Measurements from ENCODE around the gene LRP1B.

The LRP1B gene

DNA sequence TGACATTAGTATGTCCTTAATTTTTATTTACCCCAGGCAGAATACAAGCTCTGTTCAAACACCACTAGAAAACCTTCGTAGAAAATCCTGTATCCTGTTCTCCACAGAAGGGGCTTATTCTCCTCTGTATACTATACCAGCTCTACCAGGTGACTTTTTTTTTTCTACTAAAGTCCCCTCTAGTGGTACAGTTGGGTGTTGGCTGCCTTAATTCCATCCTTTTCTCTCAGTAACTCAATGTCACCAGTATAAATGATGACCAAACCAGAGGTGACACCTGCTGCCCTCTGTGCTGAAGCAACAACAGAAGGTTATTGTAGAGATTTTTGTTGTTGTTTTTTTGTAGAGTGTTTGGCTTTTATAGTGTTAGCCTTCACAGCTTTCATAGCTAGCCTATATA lies 1322.0 kb downstream of the LRP1B start:
- no peak; the same call in 2 of the 3 replicates for ATAC-seq
- no peak for TF ChIP-seq BACH2 (CRISPR knock-in tag; IDR thresholded peaks at IDR 0.05; ENCODE audit: borderline replicate concordance)
- TF ChIP-seq ZNF70 (CRISPR knock-in tag; IDR thresholded peaks at IDR 0.05), result no peak
- TF ChIP-seq ZFP3 (CRISPR knock-in tag; IDR thresholded peaks at IDR 0.05), result no peak
- no peak for TF ChIP-seq CSDC2 (CRISPR knock-in tag; IDR thresholded peaks at IDR 0.05)
- no peak for TF ChIP-seq RARB (CRISPR knock-in tag; IDR thresholded peaks at IDR 0.05)
- no peak for TF ChIP-seq ZNF8 (CRISPR knock-in tag; IDR thresholded peaks at IDR 0.05)
- no peak for TF ChIP-seq ZC3H10 (CRISPR knock-in tag; IDR thresholded peaks at IDR 0.05)
- TF ChIP-seq CSRNP3 (CRISPR knock-in tag; IDR thresholded peaks at IDR 0.05), result no peak
- no peak for TF ChIP-seq ISL1 (CRISPR knock-in tag; IDR thresholded peaks at IDR 0.05)
- no peak for TF ChIP-seq POU6F1 (CRISPR knock-in tag; IDR thresholded peaks at IDR 0.05; ENCODE audit: borderline replicate concordance, low read depth)

DNA sequence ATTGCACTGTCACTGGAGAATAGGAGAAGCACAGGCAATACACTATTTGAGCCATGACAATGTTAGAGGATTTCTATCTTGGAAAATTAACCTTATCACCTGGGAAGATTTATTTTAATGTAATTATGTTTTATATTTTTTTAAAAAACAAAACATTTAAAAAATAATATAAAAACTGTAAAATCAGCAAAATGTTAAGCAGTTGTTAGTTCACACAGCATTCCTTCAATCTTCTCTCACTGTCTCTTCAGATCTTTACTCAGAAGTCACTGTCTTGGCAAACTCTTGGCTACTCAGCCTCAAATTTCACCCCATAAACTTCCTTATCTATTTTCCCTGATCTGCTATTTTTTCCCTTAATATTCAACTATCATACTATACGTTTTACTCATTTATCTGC lies 1322.6 kb downstream of the LRP1B start:
- ATAC-seq, result no peak
- no peak for TF ChIP-seq RARB (CRISPR knock-in tag; IDR thresholded peaks at IDR 0.05)
- no peak for TF ChIP-seq TSHZ2 (CRISPR knock-in tag; IDR thresholded peaks at IDR 0.05)
- no peak for TF ChIP-seq ZC3H10 (CRISPR knock-in tag; IDR thresholded peaks at IDR 0.05)
- TF ChIP-seq CSDC2 (CRISPR knock-in tag; IDR thresholded peaks at IDR 0.05), result no peak
- TF ChIP-seq POU6F1 (CRISPR knock-in tag; IDR thresholded peaks at IDR 0.05; ENCODE audit: borderline replicate concordance, low read depth), result no peak
- TF ChIP-seq TCF4 (CRISPR knock-in tag; IDR thresholded peaks at IDR 0.05; ENCODE audit: borderline replicate concordance), result no peak

- TF ChIP-seq, protein P1, sequence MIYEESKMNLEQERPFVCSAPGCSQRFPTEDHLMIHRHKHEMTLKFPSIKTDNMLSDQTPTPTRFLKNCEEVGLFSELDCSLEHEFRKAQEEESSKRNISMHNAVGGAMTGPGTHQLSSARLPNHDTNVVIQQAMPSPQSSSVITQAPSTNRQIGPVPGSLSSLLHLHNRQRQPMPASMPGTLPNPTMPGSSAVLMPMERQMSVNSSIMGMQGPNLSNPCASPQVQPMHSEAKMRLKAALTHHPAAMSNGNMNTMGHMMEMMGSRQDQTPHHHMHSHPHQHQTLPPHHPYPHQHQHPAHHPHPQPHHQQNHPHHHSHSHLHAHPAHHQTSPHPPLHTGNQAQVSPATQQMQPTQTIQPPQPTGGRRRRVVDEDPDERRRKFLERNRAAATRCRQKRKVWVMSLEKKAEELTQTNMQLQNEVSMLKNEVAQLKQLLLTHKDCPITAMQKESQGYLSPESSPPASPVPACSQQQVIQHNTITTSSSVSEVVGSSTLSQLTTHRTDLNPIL (CRISPR knock-in tag; IDR thresholded peaks at IDR 0.05; ENCODE audit: low read depth), result no peak
- TF ChIP-seq ISL1 (CRISPR knock-in tag; IDR thresholded peaks at IDR 0.05) (peak; percentile 22), ZFP3 (CRISPR knock-in tag; IDR thresholded peaks at IDR 0.05) (no peak)
- ATAC-seq, result peak; percentile 27; the same call in 1 of the 3 replicates
Observed at GRCh38 chr2:140804700-140805260, 1326.0 kb downstream of the LRP1B start.

DNA sequence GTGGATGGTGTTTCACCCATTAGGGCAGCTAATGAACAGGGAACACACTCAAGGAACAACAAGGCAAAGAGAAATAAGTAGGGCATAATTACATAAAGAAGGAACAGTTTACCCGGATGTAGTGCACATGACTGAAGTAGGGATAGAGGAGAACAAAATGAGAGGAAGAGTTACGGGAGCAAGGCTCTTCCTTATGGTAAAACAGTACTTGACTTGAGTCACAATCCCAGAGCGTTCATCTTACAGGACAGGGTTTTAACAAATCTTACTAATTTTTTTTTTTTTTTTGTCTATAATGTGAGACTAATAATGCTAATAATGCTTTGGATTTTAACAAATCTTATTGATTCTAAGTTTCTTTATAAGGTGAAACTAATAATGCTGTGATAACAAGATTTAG lies 1329.5 kb downstream of the LRP1B start:
- ATAC-seq, result no peak
- TF ChIP-seq ZNF565 (CRISPR knock-in tag; conservative IDR thresholded peaks at IDR 0.05; ENCODE audit: low read depth), result no peak
- no peak for TF ChIP-seq OSR1 (CRISPR knock-in tag; IDR thresholded peaks at IDR 0.05)
- no peak for TF ChIP-seq TCF4 (CRISPR knock-in tag; IDR thresholded peaks at IDR 0.05; ENCODE audit: borderline replicate concordance)
- no peak for TF ChIP-seq ESRRG (CRISPR knock-in tag; IDR thresholded peaks at IDR 0.05)
- TF ChIP-seq POU6F1 (CRISPR knock-in tag; IDR thresholded peaks at IDR 0.05; ENCODE audit: borderline replicate concordance, low read depth), result no peak
- no peak for TF ChIP-seq ZC3H10 (CRISPR knock-in tag; IDR thresholded peaks at IDR 0.05)
- no peak for TF ChIP-seq RARB (CRISPR knock-in tag; IDR thresholded peaks at IDR 0.05)
- no peak for TF ChIP-seq ZNF8 (CRISPR knock-in tag; IDR thresholded peaks at IDR 0.05)
- TF ChIP-seq, protein P1 (CRISPR knock-in tag; IDR thresholded peaks at IDR 0.05; ENCODE audit: low read depth), result no peak
- TF ChIP-seq TOX (CRISPR knock-in tag; IDR thresholded peaks at IDR 0.05; ENCODE audit: borderline replicate concordance), result no peak
- TF ChIP-seq CSDC2 (CRISPR knock-in tag; IDR thresholded peaks at IDR 0.05), result no peak
- TF ChIP-seq CSRNP3 (CRISPR knock-in tag; IDR thresholded peaks at IDR 0.05), result no peak

All from SK-N-SH treated with all-trans-retinoic acid at 6 μM for 48 hours (cell line).